Activated naive CD4-positive, alpha-beta T cell treated with anti-CD3 and anti-CD28 coated beads, Interleukin-2, amount 10 ng/mL, durations not matched to agents 7 days and 5 days (primary cell): ENCODE data around the gene DOHH.

Experiments
- CTCF ChIA-PET: fragments of 350-600 bp; sonication (Branson Sonifier 250); formaldehyde crosslinking; loops from one replicate; lab custom pipeline; 2021; ENCODE audit warnings: antibody characterized with exemption; lab: Charles Lee
- DNase-seq: peaks from one replicate; pipeline ENCODE4 v3.0.0-alpha.2; 2020
- H3K27ac Mint-ChIP-seq: one replicate; pipeline ENCODE4 v1.8.0; 2021; ENCODE audit warnings: mild to moderate bottlenecking, moderate library complexity, mixed read lengths
- H3K27me3 Mint-ChIP-seq: one replicate; pipeline ENCODE4 v1.8.0; 2021; ENCODE audit warnings: mild to moderate bottlenecking, mixed read lengths
- H3K36me3 Mint-ChIP-seq: one replicate; pipeline ENCODE4 v1.8.0; 2021; ENCODE audit warnings: mixed read lengths
- H3K4me1 Mint-ChIP-seq: one replicate; pipeline ENCODE4 v1.8.0; 2021; ENCODE audit warnings: mixed read lengths
- H3K4me3 Mint-ChIP-seq: one replicate; pipeline ENCODE4 v1.8.0; 2021; ENCODE audit warnings: mild to moderate bottlenecking, moderate library complexity, mixed read lengths
- H3K9me3 Mint-ChIP-seq: one replicate; pipeline ENCODE4 v1.8.0; 2021; ENCODE audit warnings: mixed read lengths

Gene DOHH

GRCh38 chr19:3464587-3465235 is 35.8 kb downstream of the DOHH start:
- Mint-ChIP-seq H3K27ac (no peak overlapping the region), H3K9me3 (peaks cover 5% of the 10 kb centered on the region)
- CTCF ChIA-PET, result no interaction called here

GRCh38 chr19:3463714-3464586 is 36.5 kb downstream of the DOHH start:
- peaks cover 2% of the 10 kb centered on the region for H3K36me3 Mint-ChIP-seq
- no peaks in the 10 kb centered on the region for H3K27me3 Mint-ChIP-seq
- no peak for DNase-seq
- no peak overlapping the region for H3K27ac Mint-ChIP-seq
- CTCF ChIA-PET, result interaction anchor here (0.8 kb wide), 1 partner anchor 9 kb away, joined by 3 read pairs; no protein-coding TSS in a partner anchor
- H3K4me1 Mint-ChIP-seq, result peaks cover 4% of the 10 kb centered on the region
- peaks cover 5% of the 10 kb centered on the region for H3K9me3 Mint-ChIP-seq
- no peak overlapping the region for H3K4me3 Mint-ChIP-seq

More at GRCh38 chr19:3464587-3465235, 35.8 kb downstream of the DOHH start:
- no peak overlapping the region for H3K4me3 Mint-ChIP-seq
- H3K4me1 Mint-ChIP-seq, result no peaks in the 10 kb centered on the region
- H3K27me3 Mint-ChIP-seq, result no peaks in the 10 kb centered on the region
- H3K36me3 Mint-ChIP-seq, result peaks cover 2% of the 10 kb centered on the region
- no peak for DNase-seq

DNA sequence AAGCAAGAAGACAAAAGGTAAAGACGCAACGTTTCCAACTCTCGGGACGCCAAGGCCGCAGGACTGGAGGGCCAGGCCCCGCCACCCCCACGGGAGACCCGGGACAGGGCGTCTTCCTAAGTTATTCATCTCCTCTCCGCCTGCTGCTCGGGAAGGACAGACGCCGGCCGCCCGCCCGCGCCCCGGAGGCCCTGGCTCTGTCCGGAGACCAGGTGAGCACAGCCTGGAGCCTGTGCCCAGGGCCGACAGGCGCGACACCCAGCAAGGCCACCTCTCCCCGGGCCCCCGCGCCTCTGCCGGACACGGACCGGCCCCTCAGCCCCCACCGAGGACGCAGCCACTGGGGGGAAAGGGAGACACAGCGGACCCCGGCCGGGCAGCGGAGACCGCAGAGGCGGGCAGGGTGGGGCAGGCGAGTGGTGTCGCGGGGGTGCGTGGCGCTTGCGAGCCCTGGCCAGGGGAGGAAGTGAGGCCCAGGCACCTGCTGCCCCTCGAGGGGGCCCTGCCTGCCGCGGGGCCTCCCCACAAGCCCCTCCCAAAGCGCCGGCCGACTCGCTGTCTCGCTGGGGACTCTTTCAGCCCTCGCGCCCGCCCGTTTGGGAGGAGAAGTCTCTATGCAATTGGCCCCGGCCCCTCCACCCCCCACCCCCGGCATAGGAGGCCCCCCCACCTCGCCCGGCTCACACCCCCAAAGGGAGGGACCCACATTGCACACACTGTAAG is 37.3 kb downstream of the DOHH start:
- no peak for DNase-seq
- Mint-ChIP-seq H3K36me3 (no peaks in the 10 kb centered on the region), H3K4me3 (no peak overlapping the region), H3K27ac (no peak overlapping the region), H3K27me3 (no peaks in the 10 kb centered on the region), H3K4me1 (peaks cover 7% of the 10 kb centered on the region), H3K9me3 (peaks cover 3% of the 10 kb centered on the region)
- CTCF ChIA-PET, result interaction anchor here (0.8 kb wide), 1 partner anchor 10 kb away, joined by 3 read pairs; no protein-coding TSS in a partner anchor

DNA sequence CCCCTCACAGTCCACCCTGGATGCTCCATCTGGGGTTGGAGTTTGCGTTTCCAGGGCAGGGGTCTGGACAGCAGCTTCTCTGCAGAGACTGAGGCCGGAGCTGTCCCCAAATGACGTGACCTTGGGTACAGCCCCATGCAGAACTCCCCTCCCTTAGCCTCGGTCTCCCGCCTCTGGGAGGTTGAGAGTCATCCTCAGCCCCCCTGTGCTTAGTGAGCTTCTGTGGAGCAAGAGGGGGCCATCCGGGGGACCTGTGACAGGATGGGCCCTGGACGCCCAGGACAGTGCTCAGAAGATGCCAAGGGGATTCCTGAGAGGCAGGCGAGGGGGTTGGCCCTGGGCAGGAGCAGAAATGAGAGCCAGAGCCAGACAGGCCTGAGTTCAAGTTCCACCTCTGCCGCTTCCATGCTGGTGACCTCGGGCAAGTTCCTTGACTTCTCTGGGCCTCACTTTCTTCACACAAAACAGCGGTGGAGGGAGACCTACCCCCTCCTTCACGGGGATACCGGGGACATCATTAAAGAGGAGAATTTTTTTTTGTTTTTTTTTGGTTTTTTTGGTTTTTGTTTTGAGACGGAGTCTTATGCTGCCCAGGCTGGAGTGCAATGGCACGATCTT is 40.4 kb downstream of the DOHH start:
- H3K27me3 Mint-ChIP-seq, result no peaks in the 10 kb centered on the region
- no peaks in the 10 kb centered on the region for H3K9me3 Mint-ChIP-seq
- H3K4me1 Mint-ChIP-seq, result peaks cover 7% of the 10 kb centered on the region
- H3K27ac Mint-ChIP-seq, result no peak overlapping the region
- no peaks in the 10 kb centered on the region for H3K36me3 Mint-ChIP-seq
- CTCF ChIA-PET, result interaction anchor here (1.2 to 1.3 kb wide), 2 partner anchors 25 to 31 kb away, joined by 5 to 7 read pairs; no protein-coding TSS in a partner anchor
- H3K4me3 Mint-ChIP-seq, result no peak overlapping the region
- DNase-seq, result no peak

- H3K36me3 Mint-ChIP-seq, result no peaks in the 10 kb centered on the region
- H3K27ac Mint-ChIP-seq, result no peak overlapping the region
- DNase-seq, result peak; percentile 32
- H3K27me3 Mint-ChIP-seq, result no peaks in the 10 kb centered on the region
- H3K4me3 Mint-ChIP-seq, result no peak overlapping the region
- peaks cover 7% of the 10 kb centered on the region for H3K4me1 Mint-ChIP-seq
- CTCF ChIA-PET, result interaction anchor here (1.3 kb wide), 1 partner anchor 26 kb away, joined by 5 read pairs; no protein-coding TSS in a partner anchor
- no peaks in the 10 kb centered on the region for H3K9me3 Mint-ChIP-seq
These were observed 41.2 kb downstream of the DOHH start for GRCh38 chr19:3459089-3459881.

DNA sequence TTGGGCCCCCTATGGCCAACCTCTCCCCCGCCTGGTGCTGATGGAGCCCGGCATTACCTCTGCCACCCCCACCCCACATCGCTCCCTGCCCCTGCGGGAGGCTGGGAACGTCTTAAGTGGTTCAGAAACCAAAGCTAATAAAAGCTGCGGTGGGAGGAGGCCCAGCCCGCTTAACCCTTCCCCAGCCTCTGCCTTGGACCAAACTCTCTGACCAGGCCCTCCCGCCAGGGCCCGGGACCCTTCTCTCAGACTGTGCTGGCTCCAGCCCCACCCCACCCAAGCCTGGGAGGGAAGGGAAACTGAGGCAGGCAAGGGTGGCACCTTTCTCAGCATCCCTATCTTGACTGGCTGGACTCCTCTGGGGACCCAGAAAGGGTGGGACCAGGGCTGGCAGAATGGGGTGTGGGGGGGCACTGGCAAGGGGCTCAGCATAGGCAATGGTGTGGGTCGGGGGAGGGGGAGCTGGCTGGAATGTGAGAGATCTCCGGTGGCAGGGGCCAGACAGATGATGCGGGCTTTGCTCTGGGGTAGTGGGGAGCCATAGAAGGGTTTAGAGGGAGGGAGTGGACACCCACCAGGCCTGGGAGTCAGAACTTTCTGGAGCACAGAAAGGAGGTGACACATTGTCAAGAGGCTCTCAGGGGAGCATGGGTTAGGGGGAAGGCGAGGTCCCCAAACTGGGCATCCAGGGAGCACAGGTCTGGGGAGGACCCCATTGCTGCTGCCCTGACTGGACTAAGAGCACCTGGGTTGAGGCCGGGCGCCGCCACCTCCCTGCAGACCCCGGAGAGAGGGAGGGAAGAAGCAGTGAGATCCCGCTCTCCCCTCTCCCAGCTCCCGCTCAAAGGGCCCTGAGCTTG is 42.0 kb downstream of the DOHH start:
- CTCF ChIA-PET, result no interaction called here
- Mint-ChIP-seq H3K27me3 (no peaks in the 10 kb centered on the region), H3K27ac (no peak overlapping the region), H3K4me3 (no peak overlapping the region), H3K36me3 (no peaks in the 10 kb centered on the region), H3K9me3 (no peaks in the 10 kb centered on the region), H3K4me1 (peaks cover 7% of the 10 kb centered on the region)
- no peak for DNase-seq

DNA sequence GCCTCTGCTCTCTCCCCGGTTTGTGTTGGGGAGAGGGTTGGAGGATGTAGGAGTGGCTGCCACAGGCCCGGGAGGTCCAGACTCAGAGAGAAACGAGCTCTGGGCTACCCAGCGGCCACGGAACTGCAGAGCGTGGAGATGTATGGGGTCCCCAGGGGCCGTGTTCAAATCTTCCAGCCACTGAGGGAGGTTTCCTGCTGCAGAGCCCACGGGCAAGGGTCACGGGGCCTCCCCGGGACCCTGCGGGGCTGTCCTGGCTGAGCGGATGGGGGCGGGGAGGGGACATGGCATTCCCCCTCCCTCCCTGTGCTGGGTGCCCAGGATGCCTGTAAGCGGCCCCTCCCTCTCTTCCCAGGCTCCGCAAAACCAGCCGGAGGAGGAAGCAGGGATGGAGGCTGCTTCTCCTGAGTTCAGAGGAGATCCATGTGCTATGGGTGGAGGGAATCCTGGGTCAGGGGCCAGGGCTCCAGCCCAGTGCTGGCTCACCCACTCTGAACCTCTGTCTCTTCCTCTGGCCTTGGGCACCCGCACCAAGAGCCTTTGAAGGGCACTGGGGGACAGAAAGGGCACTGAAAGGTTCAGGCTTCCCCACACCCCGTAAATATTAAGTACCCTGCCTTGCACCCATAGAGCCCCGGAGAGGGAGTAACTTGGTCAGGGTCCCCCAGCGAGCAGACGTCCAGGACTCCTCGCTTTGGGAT is 42.8 kb downstream of the DOHH start:
- Mint-ChIP-seq H3K36me3 (no peaks in the 10 kb centered on the region), H3K27me3 (no peaks in the 10 kb centered on the region), H3K4me1 (peaks cover 7% of the 10 kb centered on the region), H3K27ac (no peak overlapping the region), H3K9me3 (no peaks in the 10 kb centered on the region), H3K4me3 (no peak overlapping the region)
- CTCF ChIA-PET, result no interaction called here
- no peak for DNase-seq

DNA sequence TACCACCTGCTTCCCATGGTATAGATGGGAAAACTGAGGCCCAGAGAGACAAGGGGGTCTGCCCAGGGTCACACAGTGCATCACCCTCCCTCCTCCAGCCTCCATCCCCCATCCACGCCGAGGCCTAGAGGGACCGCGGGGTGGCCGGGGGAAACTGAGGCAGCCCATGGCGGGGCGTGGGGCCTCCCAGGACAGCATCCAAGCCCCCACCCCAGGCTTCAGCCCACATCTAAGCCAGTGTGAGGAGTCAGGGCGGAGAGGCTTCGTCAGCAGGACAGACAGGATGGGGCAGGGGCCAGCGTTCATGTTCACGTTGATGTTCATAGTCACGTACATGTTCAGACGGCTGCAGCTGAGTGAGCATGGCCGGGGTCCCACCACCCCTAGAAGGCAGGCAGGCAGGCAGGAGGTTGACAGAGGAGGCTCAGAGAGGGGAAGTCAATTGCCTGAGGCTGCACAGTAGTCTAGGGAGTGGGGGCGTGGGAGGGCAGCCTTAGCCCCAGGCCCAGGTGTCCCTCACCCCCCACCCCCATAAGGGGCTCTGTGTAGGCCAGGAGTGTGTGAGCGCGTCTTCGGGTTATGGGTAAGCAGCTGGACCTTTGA is 43.4 kb downstream of the DOHH start:
- Mint-ChIP-seq H3K27me3 (no peaks in the 10 kb centered on the region), H3K4me3 (no peak overlapping the region), H3K36me3 (no peaks in the 10 kb centered on the region), H3K9me3 (no peaks in the 10 kb centered on the region), H3K27ac (no peak overlapping the region), H3K4me1 (peaks cover 7% of the 10 kb centered on the region)
- DNase-seq, result no peak
- CTCF ChIA-PET, result no interaction called here

- no peaks in the 10 kb centered on the region for H3K36me3 Mint-ChIP-seq
- no peaks in the 10 kb centered on the region for H3K27me3 Mint-ChIP-seq
These were observed 44.4 kb downstream of the DOHH start for GRCh38 chr19:3455960-3456601.

DNA sequence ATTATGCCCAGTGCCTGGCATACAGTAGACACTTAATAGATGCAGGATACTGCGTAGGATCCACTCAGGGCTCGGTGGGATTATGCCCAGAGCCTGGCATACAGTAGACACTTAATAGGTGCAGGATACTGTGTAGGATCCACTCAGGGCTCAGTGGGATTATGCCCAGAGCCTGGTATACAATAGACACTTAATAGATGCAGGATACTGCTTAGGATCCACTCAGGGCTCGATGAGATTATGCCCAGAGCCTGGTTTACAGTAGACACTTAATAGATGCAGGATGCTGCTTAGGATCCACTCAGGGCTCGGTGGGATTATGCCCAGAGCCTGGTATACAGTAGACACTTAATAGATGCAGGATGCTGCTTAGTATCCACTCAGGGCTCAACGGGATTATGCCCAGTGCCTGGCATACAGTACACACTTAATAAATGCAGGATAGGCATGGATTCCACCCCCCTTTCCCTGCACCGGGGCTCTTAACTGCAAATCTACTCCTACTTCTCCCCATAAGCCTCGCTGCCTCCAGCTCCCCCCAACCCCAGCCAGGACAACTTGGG is 45.0 kb downstream of the DOHH start:
- Mint-ChIP-seq H3K9me3 (no peaks in the 10 kb centered on the region), H3K27ac (no peak overlapping the region), H3K27me3 (no peaks in the 10 kb centered on the region), H3K4me3 (no peak overlapping the region), H3K4me1 (peaks cover 7% of the 10 kb centered on the region), H3K36me3 (no peaks in the 10 kb centered on the region)
- CTCF ChIA-PET, result no interaction called here
- DNase-seq, result no peak

More at GRCh38 chr19:3455960-3456601, 44.4 kb downstream of the DOHH start:
- Mint-ChIP-seq H3K4me3 (no peak overlapping the region), H3K9me3 (no peaks in the 10 kb centered on the region), H3K4me1 (peaks cover 7% of the 10 kb centered on the region), H3K27ac (no peak overlapping the region)
- no peak for DNase-seq
- CTCF ChIA-PET, result no interaction called here

GRCh38 chr19:3454656-3455392 is 45.6 kb downstream of the DOHH start:
- CTCF ChIA-PET, result no interaction called here
- peaks cover 7% of the 10 kb centered on the region for H3K4me1 Mint-ChIP-seq
- no peaks in the 10 kb centered on the region for H3K27me3 Mint-ChIP-seq
- no peaks in the 10 kb centered on the region for H3K36me3 Mint-ChIP-seq
- DNase-seq, result no peak
- H3K9me3 Mint-ChIP-seq, result no peaks in the 10 kb centered on the region
- no peak overlapping the region for H3K4me3 Mint-ChIP-seq
- H3K27ac Mint-ChIP-seq, result no peak overlapping the region
